Body of pancreas (tissue), 4 donors: ENCODE measurements around the gene IKZF1.

Source experiments
- POLR2A ChIP-seq, 3 donors: fragments of 450-650 bp; IDR thresholded peaks; one replicate each; pipeline ENCODE4 v1.6.1; 2016; ENCODE audit warnings: antibody characterized with exemption in 3 of 3, mild to moderate bottlenecking in 2 of 3
- TF ChIP-seq, protein P1 (sequence below), 7 experiments: fragments of 450-650 bp in 4 of 7; fragments of 200-600 bp in 3 of 7; sonication (generic) in 3 of 7; IDR thresholded peaks; one replicate each; pipeline ENCODE4 v1.5.1; 2016 to 2019; ENCODE audit warnings: antibody characterized with exemption in 7 of 7

DNA sequence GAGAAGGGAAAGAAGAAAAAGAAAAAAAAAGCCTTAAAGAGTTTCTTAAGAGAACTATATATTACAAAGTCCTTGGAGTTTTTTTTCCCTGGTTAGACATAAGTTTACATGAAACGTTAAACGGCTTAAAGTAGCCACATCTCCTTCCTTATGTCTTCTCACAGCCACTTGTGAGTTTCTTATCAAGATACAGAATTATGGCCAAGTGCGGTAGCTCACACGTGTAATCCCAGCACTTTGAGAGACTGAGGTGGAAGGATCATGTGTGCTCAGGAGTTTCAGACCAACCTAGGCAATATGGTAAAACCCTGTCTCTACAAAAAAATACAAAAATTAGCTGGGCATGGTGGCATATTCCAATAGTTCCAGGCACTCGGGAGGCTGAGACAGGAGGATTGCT is 54.3 kb downstream of the IKZF1 start:
- TF ChIP-seq, protein P1, sequence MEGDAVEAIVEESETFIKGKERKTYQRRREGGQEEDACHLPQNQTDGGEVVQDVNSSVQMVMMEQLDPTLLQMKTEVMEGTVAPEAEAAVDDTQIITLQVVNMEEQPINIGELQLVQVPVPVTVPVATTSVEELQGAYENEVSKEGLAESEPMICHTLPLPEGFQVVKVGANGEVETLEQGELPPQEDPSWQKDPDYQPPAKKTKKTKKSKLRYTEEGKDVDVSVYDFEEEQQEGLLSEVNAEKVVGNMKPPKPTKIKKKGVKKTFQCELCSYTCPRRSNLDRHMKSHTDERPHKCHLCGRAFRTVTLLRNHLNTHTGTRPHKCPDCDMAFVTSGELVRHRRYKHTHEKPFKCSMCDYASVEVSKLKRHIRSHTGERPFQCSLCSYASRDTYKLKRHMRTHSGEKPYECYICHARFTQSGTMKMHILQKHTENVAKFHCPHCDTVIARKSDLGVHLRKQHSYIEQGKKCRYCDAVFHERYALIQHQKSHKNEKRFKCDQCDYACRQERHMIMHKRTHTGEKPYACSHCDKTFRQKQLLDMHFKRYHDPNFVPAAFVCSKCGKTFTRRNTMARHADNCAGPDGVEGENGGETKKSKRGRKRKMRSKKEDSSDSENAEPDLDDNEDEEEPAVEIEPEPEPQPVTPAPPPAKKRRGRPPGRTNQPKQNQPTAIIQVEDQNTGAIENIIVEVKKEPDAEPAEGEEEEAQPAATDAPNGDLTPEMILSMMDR (IDR thresholded peaks at IDR 0.05) = no peak
- no peak for TF ChIP-seq POLR2A (IDR thresholded peaks at IDR 0.05)
